DOHH2 (cell line): ENCODE results near the gene CCDC24.

ENCODE experiments used
- H3F3A ChIP-seq: fragments of 200-600 bp; sonication (generic), shearing (Covaris generic); 2 replicates; pipeline ENCODE4 v1.6.0; 2016; ENCODE audit warnings: antibody characterized with exemption, mild to moderate bottlenecking; ENCODE audit not compliant: control insufficient read depth, insufficient read depth
- H3K27ac ChIP-seq: fragments of 200-600 bp; sonication (generic); 2 replicates; pipeline ENCODE4 v1.5.1; 2014; ENCODE audit warnings: low read depth, mild to moderate bottlenecking, low read length, moderate library complexity
- H3K27me3 ChIP-seq: fragments of 200-600 bp; sonication (generic); 2 replicates; pipeline ENCODE4 v1.6.1; 2014; ENCODE audit warnings: mild to moderate bottlenecking, low read length, mixed read lengths; ENCODE audit not compliant: control insufficient read depth
- H3K36me3 ChIP-seq: fragments of 200-600 bp; sonication (generic); 2 replicates; pipeline ENCODE4 v1.6.1; 2014; ENCODE audit warnings: mild to moderate bottlenecking, low read length, moderate library complexity, mixed read lengths; ENCODE audit not compliant: control insufficient read depth
- H3K4me1 ChIP-seq: fragments of 200-600 bp; sonication (generic); 2 replicates; pipeline ENCODE4 v1.6.1; 2014; ENCODE audit warnings: mild to moderate bottlenecking, low read length, mixed read lengths; ENCODE audit not compliant: control insufficient read depth
- H3K4me2 ChIP-seq: fragments of 200-600 bp; sonication (generic); 2 replicates; pipeline ENCODE4 v1.6.0; 2014; ENCODE audit warnings: mild to moderate bottlenecking, low read length, moderate library complexity
- H3K4me3 ChIP-seq: fragments of 200-600 bp; sonication (generic); 2 replicates; pipeline ENCODE4 v1.5.1; 2014; ENCODE audit warnings: mild to moderate bottlenecking, low read length, mixed read lengths
- H3K79me2 ChIP-seq: fragments of 200-600 bp; sonication (generic); 2 replicates; pipeline ENCODE4 v1.6.1; 2014; ENCODE audit warnings: mild to moderate bottlenecking, low read length, mixed read lengths; ENCODE audit not compliant: control insufficient read depth
- H3K9me2 ChIP-seq: fragments of 200-600 bp; sonication (generic); replicated peaks from 2 replicates; pipeline ENCODE4 v1.6.1; 2014; ENCODE audit warnings: mild to moderate bottlenecking, low read length, mixed read lengths; ENCODE audit not compliant: control insufficient read depth
- H3K9me3 ChIP-seq: fragments of 200-600 bp; sonication (generic); 2 replicates; pipeline ENCODE4 v1.6.1; 2014; ENCODE audit warnings: antibody characterized with exemption, low read length, mixed read lengths; ENCODE audit not compliant: control insufficient read depth, insufficient read depth
- H4K20me1 ChIP-seq: fragments of 200-600 bp; sonication (generic); 2 replicates; pipeline ENCODE4 v1.6.0; 2014; ENCODE audit warnings: low read depth, mild to moderate bottlenecking, antibody characterized with exemption, low read length, moderate library complexity; ENCODE audit not compliant: control insufficient read depth, insufficient read depth
- CTCF ChIP-seq: fragments of 200-600 bp; sonication (generic); IDR thresholded peaks from one replicate; pipeline ENCODE4 v1.5.1; 2014; ENCODE audit warnings: antibody characterized with exemption, mild to moderate bottlenecking, low read depth, low read length; ENCODE audit not compliant: poor library complexity, severe bottlenecking
- EZH2phosphoT487 ChIP-seq: fragments of 200-600 bp; sonication (generic); IDR thresholded peaks from 2 replicates; pipeline ENCODE4 v1.6.1; 2017; ENCODE audit warnings: borderline replicate concordance, mild to moderate bottlenecking, antibody characterized with exemption, low read length, moderate library complexity, mixed read lengths

Gene CCDC24

GRCh38 chr1:43996733-43997115 is 5.3 kb downstream of the CCDC24 start:
- no peaks in the 10 kb centered on the region for H3K36me3 ChIP-seq
- no peaks in the 10 kb centered on the region for H3K27me3 ChIP-seq
- no peak for TF ChIP-seq CTCF
- no peak for TF ChIP-seq EZH2phosphoT487
- no peaks in the 10 kb centered on the region for H4K20me1 ChIP-seq
- H3K4me2 ChIP-seq: no peak overlapping the region
- H3K9me3 ChIP-seq: no peaks in the 10 kb centered on the region
- peaks cover 34% of the 10 kb centered on the region for H3K4me1 ChIP-seq
- H3F3A ChIP-seq: 0 out of 2 replicates have a peak, but pooled peaks cover 2% of the 10 kb centered on the region
- H3K4me3 ChIP-seq: no peak overlapping the region
- no peak overlapping the region for H3K27ac ChIP-seq
- H3K79me2 ChIP-seq: no peaks in the 10 kb centered on the region
- no peaks in the 10 kb centered on the region for H3K9me2 ChIP-seq

- Histone ChIP-seq H3K27me3 (no peaks in the 10 kb centered on the region), H3K79me2 (no peaks in the 10 kb centered on the region), H3K4me2 (no peak overlapping the region), H3K9me3 (no peaks in the 10 kb centered on the region), H4K20me1 (no peaks in the 10 kb centered on the region), H3K27ac (no peak overlapping the region), H3K9me2 (no peaks in the 10 kb centered on the region), H3K4me3 (no peak overlapping the region), H3K4me1 (peaks cover 28% of the 10 kb centered on the region), H3K36me3 (no peaks in the 10 kb centered on the region), H3F3A (0 out of 2 replicates have a peak, but pooled peaks cover 2% of the 10 kb centered on the region)
- TF ChIP-seq EZH2phosphoT487 (no peak), CTCF (no peak)
These were observed 6.0 kb downstream of the CCDC24 start for GRCh38 chr1:43997295-43997999.

GRCh38 chr1:43998000-43998378 is 6.6 kb downstream of the CCDC24 start:
- H4K20me1 ChIP-seq: no peaks in the 10 kb centered on the region
- no peaks in the 10 kb centered on the region for H3K9me2 ChIP-seq
- no peaks in the 10 kb centered on the region for H3K36me3 ChIP-seq
- H3K4me1 ChIP-seq: peaks cover 22% of the 10 kb centered on the region
- TF ChIP-seq CTCF: no peak
- TF ChIP-seq EZH2phosphoT487: no peak
- 0 out of 2 replicates have a peak, but pooled peaks cover 2% of the 10 kb centered on the region for H3F3A ChIP-seq
- no peak overlapping the region for H3K4me2 ChIP-seq
- H3K27ac ChIP-seq: no peak overlapping the region
- no peaks in the 10 kb centered on the region for H3K27me3 ChIP-seq
- no peaks in the 10 kb centered on the region for H3K9me3 ChIP-seq
- no peak overlapping the region for H3K4me3 ChIP-seq
- no peaks in the 10 kb centered on the region for H3K79me2 ChIP-seq
